ENCODE measurements around the gene RNF144B. TPM values are rescaled to one million over a fixed set of nuclear protein-coding genes. Genes with fewer than 3 reads are reported as not detected.

The RNF144B gene
- total and polyA plus RNA-seq, 2 of the 8 experiments (the other 6 are each of a cell fraction or from before 2014, with no cell fraction given), result 1.8 to 11.2 TPM

GRCh38 chr6:18515767-18516166 is 128.6 kb downstream of the RNF144B start:
- Histone ChIP-seq H3K23ac (ENCODE audit: insufficient read length) (no peak overlapping the region), H3K4me2 (ENCODE audit: insufficient read depth in 1 of 2, low read depth in 2 of 2, low read length in 2 of 2) (no peak overlapping the region), H2AFZ (ENCODE audit: low read length) (no peak overlapping the region), H3K79me2 (ENCODE audit: control insufficient read depth in 1 of 2, insufficient read depth in 2 of 2, low read length in 2 of 2) (no peaks in the 10 kb centered on the region), H2AK5ac (ENCODE audit: low read depth, low read length) (no peak overlapping the region), H4K20me1 (replicated peaks in 1 of 2; ENCODE audit: control insufficient read depth in 1 of 2, insufficient read depth in 2 of 2, low read length in 2 of 2) (no peaks in the 10 kb centered on the region), H3K4ac (replicated peaks; ENCODE audit: insufficient read length, low read depth, low read length) (no peak overlapping the region), H3K23me2 (ENCODE audit: low read depth, low read length) (no peaks in the 10 kb centered on the region), H3K27ac (ENCODE audit: low read depth, low read length) (no peak overlapping the region), H3K4me1 (replicated peaks in 1 of 4; ENCODE audit: control insufficient read depth in 3 of 4, insufficient read depth in 4 of 4, low read length in 3 of 4) (peaks cover 0 to 7% (median 3%) of the 10 kb centered on the region in 4 experiments; a peak in 2 of 7 replicates), H3K9ac (replicated peaks in 1 of 4; ENCODE audit: extremely low read depth in 1 of 4, low read depth in 3 of 4, low read length in 3 of 4) (no peak overlapping the region), H3K56ac (replicated peaks; ENCODE audit: insufficient read length, low read depth, low read length) (no peak overlapping the region), H3K9me3 (ENCODE audit: insufficient read depth in 2 of 2, low read depth in 1 of 2, low read length in 1 of 2) (no peaks in the 10 kb centered on the region), H4K5ac (ENCODE audit: insufficient read length, low read depth, low read length) (no peak overlapping the region), H3K27me3 (replicated peaks in 1 of 4; ENCODE audit: control insufficient read depth in 3 of 4, extremely low read depth in 1 of 4, insufficient read depth in 3 of 4, low read length in 3 of 4) (no peaks in the 10 kb centered on the region), H2BK20ac (ENCODE audit: low read length) (no peak overlapping the region), H2BK5ac (ENCODE audit: low read depth, low read length) (no peak overlapping the region), H3K79me1 (ENCODE audit: low read depth, low read length) (no peaks in the 10 kb centered on the region), H3K18ac (ENCODE audit: extremely low read depth, low read length) (no peak overlapping the region), H2BK120ac (replicated peaks; ENCODE audit: low read depth, low read length) (no peak overlapping the region), H2BK12ac (ENCODE audit: low read depth, low read length) (no peak overlapping the region), H3K14ac (ENCODE audit: insufficient read length) (no peak overlapping the region), H2BK15ac (ENCODE audit: low read length) (no peak overlapping the region), H3K36me3 (ENCODE audit: control insufficient read depth in 2 of 4, insufficient read depth in 4 of 4, low read length in 3 of 4) (no peaks in the 10 kb centered on the region), H4K8ac (ENCODE audit: extremely low read depth, insufficient read depth, low read length) (no peak overlapping the region), H3K4me3 (ENCODE audit: extremely low read depth in 1 of 4, insufficient read depth in 2 of 4, low read depth in 3 of 4, low read length in 4 of 4) (no peak overlapping the region), H4K91ac (replicated peaks; ENCODE audit: insufficient read length, low read length) (no peak overlapping the region)
- POLR2A ChIA-PET (ENCODE audit: partially characterized antibody), result no interaction called here
- FAIRE-seq (peak; percentile 57), DNase-seq (ENCODE audit: low read depth in 1 of 2, low spot score in 2 of 2) (no peak)
- CTCF ChIA-PET (ENCODE audit: partially characterized antibody), result interaction anchor here (0.6 to 1.6 kb wide), 5 partner anchors 10 to 481 kb away, joined by 3 to 5 read pairs (median 3); no protein-coding TSS in a partner anchor
- 94% methylated on average over 1 of the region's 1 CpG; no CpG with 5 or more reads in 1 of the 2 experiments for WGBS, 2 experiments (ENCODE audit: extremely low coverage in 1 of 2, insufficient coverage in 1 of 2, insufficient read length in 1 of 2, insufficient replicate concordance in 2 of 2, low coverage in 1 of 2, low lambda C conversion rate in 2 of 2, missing lambda C conversion rate in 1 of 2)
- TF ChIP-seq SP2 (IDR thresholded peaks at IDR 0.05; ENCODE audit: low read length) (no peak), ASH2L (IDR thresholded peaks at IDR 0.05; ENCODE audit: low read length) (no peak), ATF2 (IDR thresholded peaks at IDR 0.05; ENCODE audit: low read length) (no peak)

All from H1 (cell line).